ENCODE results near the gene IDUA. TPM values are rescaled to one million over a fixed set of nuclear protein-coding genes. Genes with fewer than 3 reads are reported as not detected.

Gene IDUA
- total RNA-seq, 1 experiment from 2014 or later: 4.6 TPM

- no peak overlapping the region for H3K4me3 ChIP-seq (ENCODE audit: insufficient read depth, low read depth, low read length)
- H3K36me3 ChIP-seq (replicated peaks; ENCODE audit: control insufficient read depth, insufficient read depth, low read length): no peaks in the 10 kb centered on the region
- DNase-seq: no peak
- peaks cover 42% of the 10 kb centered on the region for H3K27me3 ChIP-seq (ENCODE audit: control insufficient read depth, insufficient read depth, low read length)
Measured at GRCh38 chr4:1004071-1004418, 17.2 kb downstream of the IDUA start.

DNA sequence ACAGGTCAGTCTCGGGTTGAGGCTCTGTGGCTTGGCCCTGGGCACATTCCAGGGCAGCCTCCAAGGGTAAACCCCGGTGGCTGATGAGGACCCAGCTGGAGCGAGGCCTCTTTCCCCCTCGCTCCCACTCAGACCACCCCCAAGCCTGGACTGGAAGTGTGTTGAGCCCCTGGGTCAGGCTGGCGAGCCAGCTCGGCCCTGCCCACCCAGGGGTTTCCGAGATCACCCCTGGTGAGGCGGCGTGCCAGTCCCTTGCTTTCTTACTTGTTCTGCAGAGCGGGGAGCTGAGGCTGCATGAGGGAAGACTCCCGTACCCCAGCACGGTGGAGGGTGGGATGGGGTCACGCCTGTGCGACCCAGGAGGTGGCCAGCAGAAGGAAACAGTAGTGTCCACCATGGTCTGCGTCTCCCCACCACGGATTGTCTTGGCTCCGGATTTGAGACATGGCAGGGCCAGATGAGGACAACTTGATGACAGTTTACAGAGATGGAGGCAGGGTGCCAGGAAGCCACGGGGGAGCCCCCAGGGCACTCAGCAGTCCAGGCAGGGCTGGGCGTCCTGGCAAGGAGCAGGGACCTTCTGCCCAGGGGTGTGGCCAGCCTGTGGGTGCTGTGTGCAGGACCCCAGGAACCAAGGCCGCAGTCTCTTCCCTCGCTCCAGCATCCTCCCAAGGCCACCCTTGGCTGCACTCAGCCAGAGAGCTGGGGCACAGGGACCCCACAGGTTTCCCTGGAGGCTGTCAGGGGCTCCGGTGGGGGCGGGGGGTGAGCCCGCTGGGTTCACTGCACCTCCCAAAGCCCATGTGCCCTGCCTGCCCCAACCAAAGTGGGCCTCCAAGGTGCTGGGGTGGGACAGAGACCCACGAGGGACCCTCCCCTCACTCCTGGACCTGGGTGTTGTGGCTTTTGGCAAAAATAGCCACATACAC is 18.0 kb downstream of the IDUA start:
- Histone ChIP-seq H3K4me3 (ENCODE audit: insufficient read depth, low read depth, low read length) (no peak overlapping the region), H3K27me3 (ENCODE audit: control insufficient read depth, insufficient read depth, low read length) (peaks cover 44% of the 10 kb centered on the region), H3K36me3 (replicated peaks; ENCODE audit: control insufficient read depth, insufficient read depth, low read length) (no peaks in the 10 kb centered on the region)
- no peak for DNase-seq

GRCh38 chr4:1006856-1007255 is 20.0 kb downstream of the IDUA start:
- H3K36me3 ChIP-seq (replicated peaks; ENCODE audit: control insufficient read depth, insufficient read depth, low read length): no peaks in the 10 kb centered on the region
- DNase-seq: no peak
- H3K27me3 ChIP-seq (ENCODE audit: control insufficient read depth, insufficient read depth, low read length): peaks cover 50% of the 10 kb centered on the region
- H3K4me3 ChIP-seq (ENCODE audit: insufficient read depth, low read depth, low read length): no peak overlapping the region

DNA sequence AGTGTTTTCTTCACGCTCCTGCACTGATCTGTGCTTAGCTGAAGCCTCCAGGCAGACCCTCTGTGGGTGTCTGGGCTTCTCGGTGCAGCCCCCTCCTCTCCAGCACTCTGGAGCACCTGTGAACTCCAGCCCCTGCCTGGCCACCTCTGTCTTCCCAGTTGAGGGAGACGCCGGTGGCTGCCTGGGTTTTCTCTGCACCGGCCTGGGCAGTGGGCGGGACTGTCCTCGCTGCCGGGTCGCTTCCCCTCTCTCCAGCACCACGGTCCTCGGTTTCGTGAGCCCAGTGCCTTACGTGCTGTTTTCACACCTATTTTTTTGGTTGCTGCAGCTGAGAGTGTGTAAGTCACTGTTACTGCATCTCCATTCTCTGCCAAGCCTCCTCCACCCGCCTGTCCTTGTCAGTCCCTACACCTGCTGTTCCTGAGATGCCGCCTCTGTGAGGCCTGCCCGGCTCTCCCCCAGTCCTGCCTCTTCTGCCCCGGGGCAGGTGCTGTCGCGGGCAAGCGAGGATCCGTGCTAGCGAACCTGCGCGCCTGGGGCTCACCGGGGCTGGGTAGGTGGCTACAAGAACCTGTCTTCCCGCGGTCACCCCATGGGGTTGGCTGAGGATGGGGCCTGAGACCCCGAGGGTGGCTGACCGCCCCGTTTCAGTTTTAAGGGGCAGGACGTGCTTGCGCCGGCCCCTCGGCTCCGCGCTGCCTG is 22.1 kb downstream of the IDUA start:
- H3K27me3 ChIP-seq (ENCODE audit: control insufficient read depth, insufficient read depth, low read length): peaks cover 32% of the 10 kb centered on the region
- H3K36me3 ChIP-seq (replicated peaks; ENCODE audit: control insufficient read depth, insufficient read depth, low read length): no peaks in the 10 kb centered on the region; the same call in 1 of the 2 replicates
- H3K4me3 ChIP-seq (ENCODE audit: insufficient read depth, low read depth, low read length): peak overlapping the region; percentile 49
- no peak for DNase-seq

DNA sequence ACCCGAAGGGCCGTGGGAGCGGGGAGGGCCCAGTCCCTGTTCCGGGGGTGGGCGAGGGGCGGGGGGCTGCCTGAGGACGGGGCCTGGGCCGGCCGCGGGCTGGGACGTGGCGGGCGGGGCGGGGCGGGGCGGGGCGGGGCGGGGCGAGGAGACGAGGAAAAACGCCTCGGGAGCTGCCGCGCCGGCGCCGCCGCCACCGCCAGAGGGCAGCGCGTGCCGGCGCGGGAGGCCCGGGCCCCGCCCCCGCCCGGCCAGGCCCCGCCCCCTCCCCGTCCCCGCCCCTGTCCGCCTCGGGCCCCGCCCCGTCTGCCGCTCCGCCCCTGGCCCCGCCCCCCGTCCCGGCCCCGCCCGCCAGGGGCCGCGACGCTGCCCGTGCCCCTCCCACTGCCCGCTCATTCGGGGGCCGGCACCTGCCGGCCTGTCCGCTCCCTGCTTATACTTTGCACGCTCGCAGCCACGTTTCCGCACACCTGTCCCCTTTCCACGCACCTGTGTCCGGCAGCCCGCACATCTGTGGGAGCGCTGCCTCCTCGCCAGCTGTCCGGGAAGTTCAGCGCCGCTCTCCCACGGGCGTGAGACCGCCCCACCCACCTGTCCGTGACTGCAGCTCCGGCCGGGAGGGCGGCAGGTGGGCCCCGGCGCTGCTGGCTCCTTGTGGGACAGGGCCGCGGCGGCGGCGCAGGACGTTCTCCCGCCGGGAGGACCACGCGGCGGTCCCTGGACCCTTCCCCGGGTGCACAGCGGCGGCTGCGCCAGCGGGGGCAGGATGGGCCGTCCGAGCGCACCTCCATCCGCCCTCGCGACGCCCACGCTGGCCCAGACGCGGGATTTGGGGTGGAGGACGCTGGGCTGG is 22.9 kb downstream of the IDUA start:
- peak; percentile 99 for DNase-seq
- peaks cover 30% of the 10 kb centered on the region for H3K27me3 ChIP-seq (ENCODE audit: control insufficient read depth, insufficient read depth, low read length)
- peak overlapping the region; percentile 49 for H3K4me3 ChIP-seq (ENCODE audit: insufficient read depth, low read depth, low read length)
- no peaks in the 10 kb centered on the region; the same call in 1 of the 2 replicates for H3K36me3 ChIP-seq (replicated peaks; ENCODE audit: control insufficient read depth, insufficient read depth, low read length)

- peaks cover 30% of the 10 kb centered on the region for H3K27me3 ChIP-seq (ENCODE audit: control insufficient read depth, insufficient read depth, low read length)
- DNase-seq: no peak
- H3K36me3 ChIP-seq (replicated peaks; ENCODE audit: control insufficient read depth, insufficient read depth, low read length): no peaks in the 10 kb centered on the region; the same call in 1 of the 2 replicates
- peak overlapping the region; percentile 42 for H3K4me3 ChIP-seq (ENCODE audit: insufficient read depth, low read depth, low read length)
Measured at GRCh38 chr4:1010395-1011021, 23.7 kb downstream of the IDUA start.

GRCh38 chr4:1011022-1011665 is 24.3 kb downstream of the IDUA start, which contains the start of gene FGFRL1:
TSS of gene FGFRL1 (plus strand) at chr4:1011626. CDS start at chr4:1012486, 860 bp downstream.
- DNase-seq: peak; percentile 99
- H3K27me3 ChIP-seq (ENCODE audit: control insufficient read depth, insufficient read depth, low read length): peaks cover 29% of the 10 kb centered on the region
- no peaks in the 10 kb centered on the region; the same call in 1 of the 2 replicates for H3K36me3 ChIP-seq (replicated peaks; ENCODE audit: control insufficient read depth, insufficient read depth, low read length)
- peak within 1 kb of the TSS; percentile 43 for H3K4me3 ChIP-seq (ENCODE audit: insufficient read depth, low read depth, low read length)

- Histone ChIP-seq H3K27me3 (ENCODE audit: control insufficient read depth, insufficient read depth, low read length) (peaks cover 29% of the 10 kb centered on the region), H3K36me3 (replicated peaks; ENCODE audit: control insufficient read depth, insufficient read depth, low read length) (no peaks in the 10 kb centered on the region; the same call in 1 of the 2 replicates), H3K4me3 (ENCODE audit: insufficient read depth, low read depth, low read length) (no peak overlapping the region; the same call in 1 of the 2 replicates)
- DNase-seq: no peak
Measured at GRCh38 chr4:1011666-1012033, 24.8 kb downstream of the IDUA start.

DNA sequence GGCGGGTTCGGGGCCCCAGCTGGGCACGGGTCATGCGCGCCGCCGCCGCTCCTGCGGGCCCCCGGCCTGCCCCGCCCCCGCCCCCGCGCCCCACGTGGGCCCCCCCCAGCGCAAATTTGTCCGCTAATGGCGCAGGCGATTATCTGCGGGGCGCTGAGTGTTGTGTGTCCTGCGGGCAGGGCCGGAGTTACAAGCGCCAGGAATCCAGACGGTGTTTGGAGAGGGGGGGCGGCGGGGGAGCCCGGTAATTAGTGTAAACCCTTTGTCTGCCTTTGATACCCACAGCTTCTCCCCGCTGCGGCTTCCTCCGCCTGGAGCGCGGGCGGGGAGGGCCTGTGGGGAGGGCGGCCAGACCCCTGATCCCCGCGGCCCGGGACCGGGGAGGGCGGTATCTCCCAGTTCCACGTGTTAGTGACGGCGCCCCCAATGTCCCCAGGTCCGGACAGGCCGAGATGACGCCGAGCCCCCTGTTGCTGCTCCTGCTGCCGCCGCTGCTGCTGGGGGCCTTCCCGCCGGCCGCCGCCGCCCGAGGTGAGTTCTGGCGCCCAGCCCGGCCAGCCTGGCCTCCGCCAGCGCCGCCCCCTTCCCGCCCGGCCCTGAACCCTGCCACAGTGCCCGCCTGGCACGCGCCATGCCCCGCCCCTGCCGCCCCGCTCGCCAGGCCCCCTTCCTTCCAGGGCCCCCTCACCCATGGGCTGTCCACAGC is 25.3 kb downstream of the IDUA start:
- peak; percentile 89 for DNase-seq
- peaks cover 27% of the 10 kb centered on the region for H3K27me3 ChIP-seq (ENCODE audit: control insufficient read depth, insufficient read depth, low read length)

DNA sequence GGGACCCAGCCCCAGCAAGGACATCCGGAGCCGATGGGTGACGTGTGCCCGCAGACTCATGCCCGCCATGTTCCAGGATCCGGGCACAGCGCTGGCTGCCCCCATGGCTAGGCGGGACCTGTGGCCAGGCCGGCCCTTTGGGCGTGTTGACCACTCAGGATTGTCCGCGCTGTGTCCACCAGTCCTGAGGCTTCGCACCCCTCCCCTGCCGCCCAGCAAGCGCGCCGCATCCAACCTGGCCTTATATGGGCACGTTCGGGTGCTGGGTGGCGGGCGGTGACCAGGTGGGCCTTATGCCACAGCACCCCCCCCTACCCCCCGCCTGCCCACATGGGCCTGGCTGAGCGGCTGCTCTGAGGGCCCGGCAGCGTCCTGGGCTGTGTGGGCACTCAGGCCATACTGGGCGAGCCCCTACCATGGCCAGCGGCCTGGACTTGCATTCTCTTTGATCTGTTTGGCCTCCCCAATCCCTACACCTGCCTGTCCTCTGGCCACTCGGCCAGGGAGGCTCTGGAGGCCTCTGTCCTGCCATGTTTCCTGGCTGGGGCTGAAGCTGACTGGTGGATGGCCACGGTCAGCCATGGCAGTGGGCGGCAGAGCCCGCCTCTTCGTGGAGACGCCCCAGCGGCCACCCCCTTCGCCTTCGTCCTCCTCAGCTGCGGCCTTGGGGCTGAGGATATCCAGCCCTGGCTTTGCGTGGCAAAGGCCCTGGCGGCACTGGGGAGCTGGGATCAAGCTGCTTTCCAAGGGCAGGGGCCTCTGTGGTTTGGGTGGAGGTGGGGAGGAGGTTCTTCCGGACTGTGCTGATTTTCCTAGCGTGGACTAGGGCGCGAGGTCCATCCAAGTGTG is 26.6 kb downstream of the IDUA start:
- Histone ChIP-seq H3K27me3 (ENCODE audit: control insufficient read depth, insufficient read depth, low read length) (peaks cover 23% of the 10 kb centered on the region), H3K36me3 (replicated peaks; ENCODE audit: control insufficient read depth, insufficient read depth, low read length) (no peaks in the 10 kb centered on the region; the same call in 1 of the 2 replicates), H3K4me3 (ENCODE audit: insufficient read depth, low read depth, low read length) (no peak overlapping the region)
- DNase-seq: no peak

More for the DNA sequence above, 25.3 kb downstream of the IDUA start:
- Histone ChIP-seq H3K4me3 (ENCODE audit: insufficient read depth, low read depth, low read length) (peak overlapping the region; percentile 43), H3K36me3 (replicated peaks; ENCODE audit: control insufficient read depth, insufficient read depth, low read length) (no peaks in the 10 kb centered on the region; the same call in 1 of the 2 replicates)

DNA sequence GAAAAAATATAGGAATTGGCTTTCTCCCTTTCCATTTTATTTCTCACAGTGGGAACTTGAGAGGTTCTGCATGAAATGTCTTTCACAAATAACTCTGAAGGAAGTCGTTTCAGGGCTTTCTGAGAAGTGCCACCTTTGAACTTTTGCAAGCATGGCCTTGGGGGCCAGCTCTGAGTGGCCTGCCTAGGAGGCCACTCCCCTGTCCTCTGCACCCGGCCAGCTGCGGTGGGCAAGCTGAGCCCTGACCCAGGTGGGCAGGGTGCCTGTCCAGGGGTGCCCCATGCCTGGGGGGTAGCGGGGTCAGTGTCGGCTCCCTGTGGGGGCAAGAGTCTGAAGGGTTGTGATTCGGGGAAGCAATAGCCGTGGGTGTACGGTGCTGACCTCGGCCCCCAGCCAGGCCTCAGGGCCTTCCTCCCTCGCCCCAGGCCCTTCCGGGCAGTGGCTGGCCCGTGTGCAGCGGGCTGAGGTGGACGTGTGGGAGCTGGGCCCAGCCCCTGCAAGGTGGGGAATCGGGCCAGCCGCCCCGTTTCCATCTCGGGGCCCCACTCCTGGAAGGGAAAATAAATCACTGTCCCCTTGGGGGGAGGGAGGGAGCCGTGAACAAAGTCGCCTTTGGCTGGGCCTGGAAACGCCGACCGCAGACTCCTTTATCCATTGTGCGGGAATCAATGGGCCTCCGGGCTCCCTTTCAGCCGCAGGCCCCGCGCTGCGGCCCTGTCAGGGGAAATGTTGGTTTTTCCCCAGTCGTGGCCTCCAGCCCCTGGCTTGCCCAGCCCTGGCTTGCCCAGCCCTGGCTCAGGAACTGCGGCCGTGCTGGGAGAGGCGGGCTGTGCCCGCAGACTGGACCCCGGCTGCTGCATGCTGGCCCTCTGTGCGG is 27.7 kb downstream of the IDUA start:
- no peak for DNase-seq
- Histone ChIP-seq H3K4me3 (ENCODE audit: insufficient read depth, low read depth, low read length) (no peak overlapping the region), H3K36me3 (replicated peaks; ENCODE audit: control insufficient read depth, insufficient read depth, low read length) (no peaks in the 10 kb centered on the region; the same call in 1 of the 2 replicates), H3K27me3 (ENCODE audit: control insufficient read depth, insufficient read depth, low read length) (peaks cover 14% of the 10 kb centered on the region)
